K562 (cell line): ENCODE measurements around the gene HGS. TPM values are rescaled to one million over a fixed set of nuclear protein-coding genes. Genes with fewer than 3 reads are reported as not detected.
A peak's percentile ranks its signal among the peaks of the same experiment; 100 is the strongest.

Experiments
- CBFA2T3 ChIP-seq: fragments of 450-650 bp; IDR thresholded peaks from 2 replicates; pipeline ENCODE4 v1.6.1; 2017
- EHMT2 ChIP-seq: fragments of 450-650 bp; IDR thresholded peaks from 2 replicates; pipeline ENCODE4 v1.6.1; 2018; ENCODE audit warnings: antibody characterized with exemption
- HEY1 ChIP-seq: fragments of 250-450 bp; sonication (Bioruptor Pico); IDR thresholded peaks from 2 replicates; pipeline ENCODE4 v1.5.0; 2020; ENCODE audit warnings: mild to moderate bottlenecking, moderate library complexity, borderline replicate concordance
- ILK ChIP-seq: fragments of 450-650 bp; IDR thresholded peaks from 2 replicates; pipeline ENCODE4 v1.6.1; 2016; ENCODE audit warnings: missing genetic modification characterization, low read depth, mild to moderate bottlenecking, missing compliant biosample characterization, moderate library complexity, borderline replicate concordance
- OTX1 ChIP-seq: fragments of 450-650 bp; formaldehyde crosslinking; IDR thresholded peaks from 2 replicates; pipeline ENCODE4 v1.4.0; 2022; ENCODE audit warnings: mild to moderate bottlenecking
- SLC30A9 ChIP-seq: fragments of 250-450 bp; sonication (Bioruptor Pico); IDR thresholded peaks from 2 replicates; pipeline ENCODE4 v1.8.0; 2022; ENCODE audit warnings: mild to moderate bottlenecking, moderate library complexity
- SP1 ChIP-seq: sonication (generic); formaldehyde crosslinking; IDR thresholded peaks from 2 replicates; pipeline ENCODE4 v1.8.1; 2022; ENCODE audit warnings: mild to moderate bottlenecking, missing genetic modification reagents
- TEAD1 ChIP-seq, 2 experiments: fragments of 450-650 bp in 1 of 2; sonication (generic) in 1 of 2; formaldehyde crosslinking; IDR thresholded peaks; 2 replicates each; pipeline versions ENCODE4 v1.4.0 to v1.8.0; 2020 to 2022; ENCODE audit warnings: mild to moderate bottlenecking in 2 of 2, missing genetic modification reagents in 1 of 2
- ZKSCAN1 ChIP-seq: fragments of 150-350 bp; IDR thresholded peaks from 2 replicates; pipeline ENCODE4 v1.6.1; 2016; ENCODE audit warnings: low read depth, low read length
- ZNF174 ChIP-seq: fragments of 250-450 bp; sonication (Bioruptor Pico); IDR thresholded peaks from 2 replicates; pipeline ENCODE4 v1.4.0; 2020; ENCODE audit warnings: mild to moderate bottlenecking
- ZNF24 ChIP-seq: fragments of 450-650 bp; IDR thresholded peaks from 2 replicates; pipeline ENCODE4 v1.6.1; 2016
- ZNF766 ChIP-seq: fragments of 200-800 bp; sonication (Bioruptor generic); conservative IDR thresholded peaks from 2 replicates; pipeline ENCODE4 v1.6.1; 2016; ENCODE audit warnings: missing genetic modification characterization, missing compliant biosample characterization
- polyA plus RNA-seq, 8 experiments: library from polyadenylated mRNA; depleted of rRNA in 4 of 8; stranded (reverse) in 5 of 8; unstranded in 3 of 8; fragments of >200 nt; fragmentation: Nextera tagmentation in 2 of 8; fragmentation: Illumina TruSeq in 1 of 8; extraction: Ambion mirVana in 2 of 8; extraction: Trizol in 1 of 8; gene quantifications; 2 replicates each; pipeline versions ENCODE4 v1.2.1 to v1.2.3, GENCODE V29; 2011 to 2014; ENCODE audit warnings: inconsistent platforms in 1 of 8, missing spikeins in 1 of 8
- total RNA-seq, 7 experiments: library from RNA; depleted of rRNA in 6 of 7; stranded (reverse); fragments of >200 nt in 6 of 7; fragmentation: Illumina TruSeq in 2 of 7; extraction: Trizol in 2 of 7; gene quantifications; 2 replicates each; pipeline versions ENCODE4 v1.2.1 to v1.2.3, GENCODE V29; 2011 to 2021; ENCODE audit warnings: low replicate concordance in 1 of 7
- TF ChIP-seq, protein P1 (sequence below): sonication (generic); formaldehyde crosslinking; IDR thresholded peaks from 2 replicates; pipeline ENCODE4 v1.9.0; 2022; ENCODE audit warnings: mild to moderate bottlenecking, missing genetic modification reagents
- TF ChIP-seq, protein P2 (sequence below): fragments of 250-450 bp; sonication (Bioruptor Pico); IDR thresholded peaks from 2 replicates; pipeline ENCODE4 v1.4.0; 2020; ENCODE audit warnings: mild to moderate bottlenecking
- TF ChIP-seq, protein P3 (sequence below): sonication (generic); formaldehyde crosslinking; IDR thresholded peaks from 2 replicates; pipeline ENCODE4 v1.8.0; 2022; ENCODE audit warnings: missing genetic modification reagents, mild to moderate bottlenecking, borderline replicate concordance
- TF ChIP-seq, protein P4 (sequence below): fragments of 450-650 bp; IDR thresholded peaks from 2 replicates; pipeline ENCODE4 v1.6.1; 2016; ENCODE audit warnings: antibody characterized with exemption
- TF ChIP-seq, protein P5 (sequence below), 2 experiments: fragments of 450-650 bp in 1 of 2; sonication (generic) in 1 of 2; formaldehyde crosslinking in 1 of 2; IDR thresholded peaks in 1 of 2; conservative IDR thresholded peaks in 1 of 2; 2 replicates each; pipeline versions ENCODE4 v1.6.1 to v1.8.1; 2016 to 2023; ENCODE audit warnings: mild to moderate bottlenecking in 2 of 2, moderate library complexity in 2 of 2, inconsistent platforms in 1 of 2, missing genetic modification reagents in 1 of 2
- TF ChIP-seq, protein P6 (sequence below): IDR thresholded peaks from 2 replicates; pipeline ENCODE4 v1.6.1; 2014; ENCODE audit warnings: antibody characterized with exemption

The HGS gene
- total and polyA plus RNA-seq, 9 of the 15 experiments (the other 6 are each of a cell fraction or from before 2014, with no cell fraction given) = 3.9 to 176 (median 77.1) TPM

DNA sequence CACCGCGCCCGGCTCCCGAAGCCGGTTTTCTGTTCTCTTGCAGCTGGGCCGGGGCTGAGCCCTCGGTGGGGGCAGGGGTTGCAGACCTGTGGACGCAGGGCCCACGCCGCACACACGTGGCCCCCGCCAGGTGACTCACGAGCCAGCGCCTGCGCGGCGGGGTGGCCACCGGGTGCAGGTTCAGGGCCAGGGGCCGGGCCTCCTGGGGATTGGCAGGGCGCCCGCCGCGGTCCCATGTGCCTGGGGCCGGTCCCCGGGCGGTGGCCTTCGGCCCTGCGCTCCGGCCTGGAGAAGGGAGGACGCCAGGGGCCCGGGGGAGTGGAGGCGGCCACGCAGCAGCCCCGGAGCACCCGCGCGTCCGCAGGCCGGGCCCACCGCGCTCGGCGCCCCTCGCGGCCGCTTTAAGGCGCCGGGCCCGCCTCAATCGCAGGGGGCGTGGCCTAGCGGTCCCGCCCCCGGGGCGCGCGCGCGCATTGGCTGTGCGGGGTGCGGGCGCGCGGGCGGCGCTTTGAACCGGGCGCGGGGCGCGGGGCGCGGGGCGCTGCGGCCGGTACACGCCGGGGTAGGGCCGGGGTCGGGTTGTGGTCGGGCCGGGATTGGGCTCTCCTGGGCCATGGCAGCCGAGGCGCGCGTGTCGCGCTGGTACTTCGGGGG, 28.1 kb downstream of the HGS start, which contains the start of gene SLC25A10 (continued):
- TF ChIP-seq ZNF24 (no peak), ZKSCAN1 (no peak), CBFA2T3 (peak; percentile 34), ZNF174 (CRISPR knock-in tag) (no peak), HEY1 (CRISPR knock-in tag) (no peak), ILK (tag) (no peak), OTX1 (CRISPR knock-in tag) (no peak), SLC30A9 (CRISPR knock-in tag) (no peak), SP1 (peak; percentile 66; the same call in 1 of the 2 replicates), EHMT2 (no peak), TEAD1 (CRISPR knock-in tag; IDR thresholded peaks at IDR 0.05) (peak in 1 of 2 experiments; percentile 84; a peak in 1 of 4 replicates), ZNF766 (CRISPR knock-in tag) (peak; percentile 66; the same call in 1 of the 2 replicates)
- TF ChIP-seq, protein P1, sequence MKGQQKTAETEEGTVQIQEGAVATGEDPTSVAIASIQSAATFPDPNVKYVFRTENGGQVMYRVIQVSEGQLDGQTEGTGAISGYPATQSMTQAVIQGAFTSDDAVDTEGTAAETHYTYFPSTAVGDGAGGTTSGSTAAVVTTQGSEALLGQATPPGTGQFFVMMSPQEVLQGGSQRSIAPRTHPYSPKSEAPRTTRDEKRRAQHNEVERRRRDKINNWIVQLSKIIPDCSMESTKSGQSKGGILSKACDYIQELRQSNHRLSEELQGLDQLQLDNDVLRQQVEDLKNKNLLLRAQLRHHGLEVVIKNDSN = peak; percentile 89
- TF ChIP-seq, protein P2, sequence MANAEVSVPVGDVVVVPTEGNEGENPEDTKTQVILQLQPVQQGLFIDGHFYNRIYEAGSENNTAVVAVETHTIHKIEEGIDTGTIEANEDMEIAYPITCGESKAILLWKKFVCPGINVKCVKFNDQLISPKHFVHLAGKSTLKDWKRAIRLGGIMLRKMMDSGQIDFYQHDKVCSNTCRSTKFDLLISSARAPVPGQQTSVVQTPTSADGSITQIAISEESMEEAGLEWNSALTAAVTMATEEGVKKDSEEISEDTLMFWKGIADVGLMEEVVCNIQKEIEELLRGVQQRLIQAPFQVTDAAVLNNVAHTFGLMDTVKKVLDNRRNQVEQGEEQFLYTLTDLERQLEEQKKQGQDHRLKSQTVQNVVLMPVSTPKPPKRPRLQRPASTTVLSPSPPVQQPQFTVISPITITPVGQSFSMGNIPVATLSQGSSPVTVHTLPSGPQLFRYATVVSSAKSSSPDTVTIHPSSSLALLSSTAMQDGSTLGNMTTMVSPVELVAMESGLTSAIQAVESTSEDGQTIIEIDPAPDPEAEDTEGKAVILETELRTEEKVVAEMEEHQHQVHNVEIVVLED (CRISPR knock-in tag) = peak; percentile 75
- TF ChIP-seq, protein P3, sequence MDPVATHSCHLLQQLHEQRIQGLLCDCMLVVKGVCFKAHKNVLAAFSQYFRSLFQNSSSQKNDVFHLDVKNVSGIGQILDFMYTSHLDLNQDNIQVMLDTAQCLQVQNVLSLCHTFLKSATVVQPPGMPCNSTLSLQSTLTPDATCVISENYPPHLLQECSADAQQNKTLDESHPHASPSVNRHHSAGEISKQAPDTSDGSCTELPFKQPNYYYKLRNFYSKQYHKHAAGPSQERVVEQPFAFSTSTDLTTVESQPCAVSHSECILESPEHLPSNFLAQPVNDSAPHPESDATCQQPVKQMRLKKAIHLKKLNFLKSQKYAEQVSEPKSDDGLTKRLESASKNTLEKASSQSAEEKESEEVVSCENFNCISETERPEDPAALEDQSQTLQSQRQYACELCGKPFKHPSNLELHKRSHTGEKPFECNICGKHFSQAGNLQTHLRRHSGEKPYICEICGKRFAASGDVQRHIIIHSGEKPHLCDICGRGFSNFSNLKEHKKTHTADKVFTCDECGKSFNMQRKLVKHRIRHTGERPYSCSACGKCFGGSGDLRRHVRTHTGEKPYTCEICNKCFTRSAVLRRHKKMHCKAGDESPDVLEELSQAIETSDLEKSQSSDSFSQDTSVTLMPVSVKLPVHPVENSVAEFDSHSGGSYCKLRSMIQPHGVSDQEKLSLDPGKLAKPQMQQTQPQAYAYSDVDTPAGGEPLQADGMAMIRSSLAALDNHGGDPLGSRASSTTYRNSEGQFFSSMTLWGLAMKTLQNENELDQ (CRISPR knock-in tag) = no peak
- TF ChIP-seq, protein P4, sequence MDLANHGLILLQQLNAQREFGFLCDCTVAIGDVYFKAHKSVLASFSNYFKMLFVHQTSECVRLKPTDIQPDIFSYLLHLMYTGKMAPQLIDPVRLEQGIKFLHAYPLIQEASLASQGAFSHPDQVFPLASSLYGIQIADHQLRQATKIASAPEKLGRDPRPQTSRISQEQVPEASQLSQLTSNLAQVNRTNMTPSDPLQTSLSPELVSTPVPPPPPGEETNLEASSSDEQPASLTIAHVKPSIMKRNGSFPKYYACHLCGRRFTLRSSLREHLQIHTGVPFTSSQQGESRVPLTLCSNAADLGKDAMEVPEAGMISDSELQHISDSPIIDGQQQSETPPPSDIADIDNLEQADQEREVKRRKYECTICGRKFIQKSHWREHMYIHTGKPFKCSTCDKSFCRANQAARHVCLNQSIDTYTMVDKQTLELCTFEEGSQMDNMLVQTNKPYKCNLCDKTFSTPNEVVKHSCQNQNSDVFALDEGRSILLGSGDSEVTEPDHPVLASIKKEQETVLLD = 0 out of 2 replicates have a peak, but pooled peaks have one; percentile 24
- TF ChIP-seq, protein P5, sequence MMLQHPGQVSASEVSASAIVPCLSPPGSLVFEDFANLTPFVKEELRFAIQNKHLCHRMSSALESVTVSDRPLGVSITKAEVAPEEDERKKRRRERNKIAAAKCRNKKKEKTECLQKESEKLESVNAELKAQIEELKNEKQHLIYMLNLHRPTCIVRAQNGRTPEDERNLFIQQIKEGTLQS (IDR thresholded peaks at IDR 0.05) = peak; percentile 58
- TF ChIP-seq, protein P5 (CRISPR knock-in tag; conservative IDR thresholded peaks at IDR 0.05) = 0 out of 2 replicates have a peak, but pooled peaks have one; percentile 74
- TF ChIP-seq, protein P6, sequence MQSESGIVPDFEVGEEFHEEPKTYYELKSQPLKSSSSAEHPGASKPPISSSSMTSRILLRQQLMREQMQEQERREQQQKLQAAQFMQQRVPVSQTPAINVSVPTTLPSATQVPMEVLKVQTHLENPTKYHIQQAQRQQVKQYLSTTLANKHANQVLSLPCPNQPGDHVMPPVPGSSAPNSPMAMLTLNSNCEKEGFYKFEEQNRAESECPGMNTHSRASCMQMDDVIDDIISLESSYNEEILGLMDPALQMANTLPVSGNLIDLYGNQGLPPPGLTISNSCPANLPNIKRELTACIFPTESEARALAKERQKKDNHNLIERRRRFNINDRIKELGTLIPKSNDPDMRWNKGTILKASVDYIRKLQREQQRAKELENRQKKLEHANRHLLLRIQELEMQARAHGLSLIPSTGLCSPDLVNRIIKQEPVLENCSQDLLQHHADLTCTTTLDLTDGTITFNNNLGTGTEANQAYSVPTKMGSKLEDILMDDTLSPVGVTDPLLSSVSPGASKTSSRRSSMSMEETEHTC = peak; percentile 47; the same call in 1 of the 2 replicates
